Liver (tissue), 9 donors: ENCODE measurements around the gene MPRIP. TPM values are rescaled to one million over a fixed set of nuclear protein-coding genes. Genes with fewer than 3 reads are reported as not detected.

Source experiments
- DNase-seq: peaks from one replicate; pipeline ENCODE4 v3.0.0-alpha.2; 2017; ENCODE audit warnings: low spot score
- H3K27ac ChIP-seq, 2 donors: one replicate each; pipeline ENCODE4 v1.7.0; 2013; ENCODE audit warnings: inconsistent platforms in 2 of 2, low read length in 2 of 2, control low read depth in 1 of 2, low read depth in 1 of 2, mild to moderate bottlenecking in 1 of 2
- H3K27me3 ChIP-seq, 4 donors: one replicate each; pipeline versions ENCODE4 v1.6.1 to v1.7.0; 2013; ENCODE audit warnings: low read length in 3 of 4, inconsistent platforms in 1 of 4, mild to moderate bottlenecking in 1 of 4, moderate library complexity in 1 of 4; ENCODE audit not compliant: control insufficient read depth in 4 of 4, insufficient read depth in 4 of 4
- H3K36me3 ChIP-seq, 4 donors: one replicate each; pipeline versions ENCODE4 v1.6.1 to v1.7.0; 2013; ENCODE audit warnings: low read length in 3 of 4, mild to moderate bottlenecking in 3 of 4, low read depth in 1 of 4, moderate library complexity in 1 of 4; ENCODE audit not compliant: control insufficient read depth in 4 of 4, insufficient read depth in 3 of 4
- H3K4me1 ChIP-seq, 4 donors: one replicate each; pipeline versions ENCODE4 v1.6.1 to v1.7.0; 2013; ENCODE audit warnings: low read length in 3 of 4, mild to moderate bottlenecking in 3 of 4, moderate library complexity in 1 of 4; ENCODE audit not compliant: control insufficient read depth in 4 of 4, insufficient read depth in 4 of 4
- H3K4me3 ChIP-seq, 3 donors: one replicate each; pipeline versions ENCODE4 v1.6.1 to v1.7.0; 2013; ENCODE audit warnings: low read length in 3 of 3, control low read depth in 1 of 3, low read depth in 1 of 3, mild to moderate bottlenecking in 1 of 3
- H3K9ac ChIP-seq, 2 donors: one replicate each; pipeline ENCODE4 v1.7.0; 2013; ENCODE audit warnings: low read length in 2 of 2, mild to moderate bottlenecking in 2 of 2, moderate library complexity in 2 of 2, control low read depth in 1 of 2, low read depth in 1 of 2
- H3K9me3 ChIP-seq, 4 donors: one replicate each; pipeline versions ENCODE4 v1.6.1 to v1.7.0; 2013; ENCODE audit warnings: low read length in 3 of 4; ENCODE audit not compliant: control insufficient read depth in 4 of 4
- CTCF ChIP-seq: fragments of 150-350 bp; IDR thresholded peaks from 2 replicates; pipeline ENCODE4 v1.5.1; 2017; ENCODE audit warnings: improper control_type of control experiment, low read depth, low read length; ENCODE audit not compliant: missing input control
- EGR1 ChIP-seq, 2 donors: IDR thresholded peaks; 2 replicates each; pipeline ENCODE4 v1.6.1; 2016 to 2018; ENCODE audit warnings: antibody characterized with exemption in 2 of 2, low read depth in 2 of 2
- FOXA1 ChIP-seq: IDR thresholded peaks from 2 replicates; pipeline ENCODE4 v1.6.1; 2016; ENCODE audit warnings: antibody characterized with exemption
- FOXA2 ChIP-seq: IDR thresholded peaks from 2 replicates; pipeline ENCODE4 v1.6.1; 2016; ENCODE audit warnings: antibody characterized with exemption
- GABPA ChIP-seq, 2 donors: IDR thresholded peaks in 1 of 2; conservative IDR thresholded peaks in 1 of 2; 2 replicates each; pipeline ENCODE4 v1.6.1; 2016; ENCODE audit warnings: antibody characterized with exemption in 2 of 2, mild to moderate bottlenecking in 1 of 2, moderate library complexity in 1 of 2
- HNF4A ChIP-seq, 2 donors: conservative IDR thresholded peaks; 2 replicates each; pipeline ENCODE4 v1.6.1; 2016; ENCODE audit warnings: antibody characterized with exemption in 2 of 2, mild to moderate bottlenecking in 2 of 2
- HNF4G ChIP-seq: IDR thresholded peaks from 2 replicates; pipeline ENCODE4 v1.6.1; 2016; ENCODE audit warnings: antibody characterized with exemption
- NR2F2 ChIP-seq: IDR thresholded peaks from 2 replicates; pipeline ENCODE4 v1.6.1; 2016; ENCODE audit warnings: antibody characterized with exemption
- RAD21 ChIP-seq, 2 donors: IDR thresholded peaks; 2 replicates each; pipeline ENCODE4 v1.6.1; 2016; ENCODE audit warnings: antibody characterized with exemption in 2 of 2, mild to moderate bottlenecking in 2 of 2
- RXRA ChIP-seq, 2 donors: IDR thresholded peaks; 2 replicates each; pipeline ENCODE4 v1.6.1; 2017 to 2018; ENCODE audit warnings: antibody characterized with exemption in 2 of 2, mild to moderate bottlenecking in 1 of 2
- SP1 ChIP-seq: IDR thresholded peaks from 2 replicates; pipeline ENCODE4 v1.6.1; 2018; ENCODE audit warnings: antibody characterized with exemption, mild to moderate bottlenecking
- TAF1 ChIP-seq: conservative IDR thresholded peaks from 2 replicates; pipeline ENCODE4 v1.6.1; 2016; ENCODE audit warnings: antibody characterized with exemption, mild to moderate bottlenecking
- YY1 ChIP-seq: IDR thresholded peaks from 2 replicates; pipeline ENCODE4 v1.6.1; 2016; ENCODE audit warnings: antibody characterized with exemption, mild to moderate bottlenecking
- ZBTB33 ChIP-seq: IDR thresholded peaks from 2 replicates; pipeline ENCODE4 v1.6.1; 2016; ENCODE audit warnings: antibody characterized with exemption
- WGBS: extraction: QIAGEN DNeasy Blood & Tissue Kit; methylation state at CpG from one replicate; pipeline ENCODE4 v1.1.7; 2013; 5-methylcytosine and 5-hydroxymethylcytosine counted together
- polyA plus RNA-seq, 2 donors: library from polyadenylated mRNA; stranded (reverse) in 1 of 2; unstranded in 1 of 2; fragments of 200-250 nt in 1 of 2; fragments of >200 nt in 1 of 2; fragmentation: Nextera tagmentation in 1 of 2; extraction: Ambion mirVana in 1 of 2; gene quantifications; one replicate each; pipeline versions ENCODE4 v1.2.1 to v1.2.3, GENCODE V29; 2013 to 2015
- total RNA-seq, 2 donors: library from RNA; depleted of rRNA; stranded (reverse); fragments of >200 nt; gene quantifications; one replicate each; pipeline ENCODE4 v1.2.3, GENCODE V29; 2014
- TF ChIP-seq, protein P1 (sequence below): IDR thresholded peaks from 2 replicates; pipeline ENCODE4 v1.6.1; 2016; ENCODE audit warnings: antibody characterized with exemption, mild to moderate bottlenecking
- TF ChIP-seq, protein P2 (sequence below): IDR thresholded peaks from 2 replicates; pipeline ENCODE4 v1.6.1; 2016; ENCODE audit warnings: antibody characterized with exemption
- TF ChIP-seq, protein P3 (sequence below): IDR thresholded peaks from 2 replicates; pipeline ENCODE4 v1.6.1; 2016; ENCODE audit warnings: antibody characterized with exemption
- donor health status: healthy.
- donor health status: healthy.
- donor health status: healthy.
- donor health status: healthy.
- donor health status: healthy.

Gene MPRIP
- total and polyA plus RNA-seq, 4 donors: 21.2 to 61.9 (median 34.7) TPM

- TF ChIP-seq FOXA1: no peak
- no peak for TF ChIP-seq EGR1 (IDR thresholded peaks at IDR 0.05; ENCODE audit: low read depth in 2 of 2)
- TF ChIP-seq, protein P1, sequence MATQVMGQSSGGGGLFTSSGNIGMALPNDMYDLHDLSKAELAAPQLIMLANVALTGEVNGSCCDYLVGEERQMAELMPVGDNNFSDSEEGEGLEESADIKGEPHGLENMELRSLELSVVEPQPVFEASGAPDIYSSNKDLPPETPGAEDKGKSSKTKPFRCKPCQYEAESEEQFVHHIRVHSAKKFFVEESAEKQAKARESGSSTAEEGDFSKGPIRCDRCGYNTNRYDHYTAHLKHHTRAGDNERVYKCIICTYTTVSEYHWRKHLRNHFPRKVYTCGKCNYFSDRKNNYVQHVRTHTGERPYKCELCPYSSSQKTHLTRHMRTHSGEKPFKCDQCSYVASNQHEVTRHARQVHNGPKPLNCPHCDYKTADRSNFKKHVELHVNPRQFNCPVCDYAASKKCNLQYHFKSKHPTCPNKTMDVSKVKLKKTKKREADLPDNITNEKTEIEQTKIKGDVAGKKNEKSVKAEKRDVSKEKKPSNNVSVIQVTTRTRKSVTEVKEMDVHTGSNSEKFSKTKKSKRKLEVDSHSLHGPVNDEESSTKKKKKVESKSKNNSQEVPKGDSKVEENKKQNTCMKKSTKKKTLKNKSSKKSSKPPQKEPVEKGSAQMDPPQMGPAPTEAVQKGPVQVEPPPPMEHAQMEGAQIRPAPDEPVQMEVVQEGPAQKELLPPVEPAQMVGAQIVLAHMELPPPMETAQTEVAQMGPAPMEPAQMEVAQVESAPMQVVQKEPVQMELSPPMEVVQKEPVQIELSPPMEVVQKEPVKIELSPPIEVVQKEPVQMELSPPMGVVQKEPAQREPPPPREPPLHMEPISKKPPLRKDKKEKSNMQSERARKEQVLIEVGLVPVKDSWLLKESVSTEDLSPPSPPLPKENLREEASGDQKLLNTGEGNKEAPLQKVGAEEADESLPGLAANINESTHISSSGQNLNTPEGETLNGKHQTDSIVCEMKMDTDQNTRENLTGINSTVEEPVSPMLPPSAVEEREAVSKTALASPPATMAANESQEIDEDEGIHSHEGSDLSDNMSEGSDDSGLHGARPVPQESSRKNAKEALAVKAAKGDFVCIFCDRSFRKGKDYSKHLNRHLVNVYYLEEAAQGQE: no peak
- TF ChIP-seq HNF4A (conservative IDR thresholded peaks at IDR 0.05): no peak
- no peak for TF ChIP-seq GABPA (IDR thresholded peaks at IDR 0.05 in 1 of 2, conservative IDR thresholded peaks at IDR 0.05 in 1 of 2)
- TF ChIP-seq SP1: no peak
- no peak for TF ChIP-seq RXRA (IDR thresholded peaks at IDR 0.05)
Observed at GRCh38 chr17:17159571-17159970, 117.3 kb downstream of the MPRIP start (continued).

DNA sequence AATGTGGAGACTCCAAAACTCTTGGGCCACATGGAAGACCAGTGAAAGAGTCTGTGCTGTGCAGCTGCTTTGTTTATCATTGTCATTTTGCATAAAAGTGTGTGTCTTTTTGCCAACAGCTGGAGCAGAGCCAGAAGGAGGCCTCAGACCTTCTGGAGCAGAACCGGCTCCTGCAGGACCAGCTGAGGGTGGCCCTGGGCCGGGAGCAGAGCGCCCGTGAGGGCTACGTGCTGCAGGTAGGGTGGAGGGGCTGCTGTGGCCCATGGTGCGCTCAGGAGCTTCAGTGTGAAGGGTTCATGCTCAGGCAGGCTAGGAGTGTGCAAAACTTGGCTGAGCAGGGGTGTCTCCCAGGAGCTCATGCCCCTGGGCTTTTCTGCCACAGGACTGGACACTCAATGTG lies 118.9 kb downstream of the MPRIP start:
- H3K9me3 ChIP-seq: no peaks in the 10 kb centered on the region
- H3K27me3 ChIP-seq: no peaks in the 10 kb centered on the region
- H3K9ac ChIP-seq: no peak overlapping the region
- DNase-seq: no peak
- no peak overlapping the region for H3K4me3 ChIP-seq
- WGBS: 96% methylated on average over 6 of the region's 6 CpGs
- peaks cover 18 to 80% (median 46%) of the 10 kb centered on the region in 4 donors for H3K36me3 ChIP-seq
- no peak overlapping the region for H3K27ac ChIP-seq
- TF ChIP-seq NR2F2 (no peak), ZBTB33 (no peak), GABPA (IDR thresholded peaks at IDR 0.05 in 1 of 2, conservative IDR thresholded peaks at IDR 0.05 in 1 of 2) (no peak), FOXA1 (no peak), RAD21 (IDR thresholded peaks at IDR 0.05) (no peak), RXRA (IDR thresholded peaks at IDR 0.05) (no peak)
- TF ChIP-seq, protein P2, sequence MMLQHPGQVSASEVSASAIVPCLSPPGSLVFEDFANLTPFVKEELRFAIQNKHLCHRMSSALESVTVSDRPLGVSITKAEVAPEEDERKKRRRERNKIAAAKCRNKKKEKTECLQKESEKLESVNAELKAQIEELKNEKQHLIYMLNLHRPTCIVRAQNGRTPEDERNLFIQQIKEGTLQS: no peak
- H3K4me1 ChIP-seq: peaks cover 0 to 6% (median 3%) of the 10 kb centered on the region in 4 donors

GRCh38 chr17:17161759-17162158 lies 119.5 kb downstream of the MPRIP start:
- H3K4me3 ChIP-seq: no peak overlapping the region
- H3K36me3 ChIP-seq: peaks cover 14 to 81% (median 48%) of the 10 kb centered on the region in 4 donors
- WGBS: 97% methylated on average over 4 of the region's 4 CpGs
- peaks cover 0 to under 1% (median 0%) of the 10 kb centered on the region in 4 donors for H3K4me1 ChIP-seq
- H3K9ac ChIP-seq: no peak overlapping the region
- DNase-seq: no peak
- no peak overlapping the region for H3K27ac ChIP-seq
- no peaks in the 10 kb centered on the region for H3K9me3 ChIP-seq
- no peaks in the 10 kb centered on the region for H3K27me3 ChIP-seq
- no peak for TF ChIP-seq CTCF
- no peak for TF ChIP-seq RAD21 (IDR thresholded peaks at IDR 0.05)
- TF ChIP-seq HNF4G: no peak
- no peak for TF ChIP-seq FOXA2
- TF ChIP-seq HNF4A (conservative IDR thresholded peaks at IDR 0.05): no peak
- TF ChIP-seq EGR1 (IDR thresholded peaks at IDR 0.05; ENCODE audit: low read depth in 2 of 2): no peak
- no peak for TF ChIP-seq ZBTB33
- TF ChIP-seq TAF1: no peak
- TF ChIP-seq, protein P3, sequence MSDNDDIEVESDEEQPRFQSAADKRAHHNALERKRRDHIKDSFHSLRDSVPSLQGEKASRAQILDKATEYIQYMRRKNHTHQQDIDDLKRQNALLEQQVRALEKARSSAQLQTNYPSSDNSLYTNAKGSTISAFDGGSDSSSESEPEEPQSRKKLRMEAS: no peak
- TF ChIP-seq, protein P2: no peak
- TF ChIP-seq GABPA (IDR thresholded peaks at IDR 0.05 in 1 of 2, conservative IDR thresholded peaks at IDR 0.05 in 1 of 2): no peak
- no peak for TF ChIP-seq SP1
- TF ChIP-seq YY1: no peak
